GM19463 (cell line): ENCODE data around the gene PDE9A.

Experiments used
- ATAC-seq: cut with Tn5 transposase; IDR thresholded peaks from one replicate; pipeline ENCODE4 v1.9.1; 2021; ENCODE audit warnings: mild to moderate bottlenecking, moderate library complexity; ENCODE audit not compliant: unreplicated experiment

Gene PDE9A

GRCh38 chr21:42670058-42670880, 16.8 kb downstream of the PDE9A start:
- no peak for ATAC-seq

GRCh38 chr21:42670884-42671283, 17.5 kb downstream of the PDE9A start:
- ATAC-seq, result no peak

GRCh38 chr21:42671778-42672593, 18.6 kb downstream of the PDE9A start:
- no peak for ATAC-seq

- ATAC-seq, result no peak
Observed at GRCh38 chr21:42672699-42673458, 19.5 kb downstream of the PDE9A start.

- ATAC-seq, result no peak
Observed at GRCh38 chr21:42673633-42674328, 20.4 kb downstream of the PDE9A start.

- ATAC-seq, result no peak
Observed at GRCh38 chr21:42674351-42674940, 21.0 kb downstream of the PDE9A start.

GRCh38 chr21:42675403-42675802, 22.0 kb downstream of the PDE9A start:
- no peak for ATAC-seq

- ATAC-seq, result no peak
Observed at GRCh38 chr21:42676808-42677207, 23.4 kb downstream of the PDE9A start.

- no peak for ATAC-seq
Observed at GRCh38 chr21:42677339-42678321, 24.2 kb downstream of the PDE9A start.

- no peak for ATAC-seq
Observed at GRCh38 chr21:42678618-42679295, 25.3 kb downstream of the PDE9A start.

- ATAC-seq, result no peak
Observed at GRCh38 chr21:42679319-42680057, 26.1 kb downstream of the PDE9A start.

GRCh38 chr21:42680058-42680330, 26.6 kb downstream of the PDE9A start:
- ATAC-seq, result no peak

GRCh38 chr21:42680429-42680828, 27.0 kb downstream of the PDE9A start:
- ATAC-seq, result no peak

GRCh38 chr21:42681296-42682206, 28.1 kb downstream of the PDE9A start:
- ATAC-seq, result no peak

GRCh38 chr21:42682661-42683210, 29.3 kb downstream of the PDE9A start:
- ATAC-seq, result no peak

GRCh38 chr21:42683371-42684108, 30.1 kb downstream of the PDE9A start:
- ATAC-seq, result no peak
